Activated CD4-positive, alpha-beta T cell treated with anti-CD3 and anti-CD28 coated beads, Interleukin-2, amount 10 ng/mL, durations not matched to agents 7 days and 5 days (primary cell): ENCODE results near the gene NCKAP5. TPM values are rescaled to one million over a fixed set of nuclear protein-coding genes. Genes with fewer than 3 reads are reported as not detected.

Experiments
- CTCF ChIA-PET: fragments of 350-600 bp; sonication (Branson Sonifier 250); formaldehyde crosslinking; loops from one replicate; lab custom pipeline; 2021; ENCODE audit warnings: antibody characterized with exemption; lab: Charles Lee
- POLR2A ChIA-PET: fragments of 350-600 bp; sonication (Branson Sonifier 250); formaldehyde crosslinking; loops from one replicate; lab custom pipeline; 2021; ENCODE audit warnings: antibody characterized with exemption; lab: Charles Lee
- DNase-seq: peaks from one replicate; pipeline ENCODE4 v3.0.0-alpha.2; 2020
- H3K27ac Mint-ChIP-seq: one replicate; pipeline ENCODE4 v1.8.0; 2021; ENCODE audit warnings: mild to moderate bottlenecking, moderate library complexity, mixed read lengths
- H3K27me3 Mint-ChIP-seq: one replicate; pipeline ENCODE4 v1.8.0; 2021; ENCODE audit warnings: mixed read lengths
- H3K36me3 Mint-ChIP-seq: one replicate; pipeline ENCODE4 v1.8.0; 2021; ENCODE audit warnings: low read depth, mixed read lengths
- H3K4me1 Mint-ChIP-seq: one replicate; pipeline ENCODE4 v1.8.0; 2021; ENCODE audit warnings: mixed read lengths
- H3K4me3 Mint-ChIP-seq: one replicate; pipeline ENCODE4 v1.8.0; 2021; ENCODE audit warnings: mild to moderate bottlenecking, moderate library complexity, mixed read lengths
- H3K9me3 Mint-ChIP-seq: one replicate; pipeline ENCODE4 v1.8.0; 2021; ENCODE audit warnings: mixed read lengths
- total RNA-seq, 2 experiments: library from RNA; stranded (reverse); gene quantifications; one replicate each; pipeline ENCODE4 v1.2.3, GENCODE V29; 2021

NCKAP5 gene
- total RNA-seq, 2 experiments from 2014 or later, result not detected

- H3K36me3 Mint-ChIP-seq, result no peaks in the 10 kb centered on the region
- ChIA-PET CTCF (no interaction called here), POLR2A (no interaction called here)
- H3K27me3 Mint-ChIP-seq, result no peaks in the 10 kb centered on the region
- no peak overlapping the region for H3K4me3 Mint-ChIP-seq
- no peaks in the 10 kb centered on the region for H3K4me1 Mint-ChIP-seq
- H3K9me3 Mint-ChIP-seq, result no peaks in the 10 kb centered on the region
- DNase-seq, result no peak
- no peak overlapping the region for H3K27ac Mint-ChIP-seq
Measured at GRCh38 chr2:132936261-132936660, 632.0 kb downstream of the NCKAP5 start.

- H3K27me3 Mint-ChIP-seq, result no peaks in the 10 kb centered on the region
- H3K36me3 Mint-ChIP-seq, result no peaks in the 10 kb centered on the region
- ChIA-PET CTCF (no interaction called here), POLR2A (no interaction called here)
- no peaks in the 10 kb centered on the region for H3K9me3 Mint-ChIP-seq
- no peak overlapping the region for H3K27ac Mint-ChIP-seq
- no peak overlapping the region for H3K4me3 Mint-ChIP-seq
- DNase-seq, result no peak
- no peaks in the 10 kb centered on the region for H3K4me1 Mint-ChIP-seq
Measured at GRCh38 chr2:132929786-132930185, 638.5 kb downstream of the NCKAP5 start.

GRCh38 chr2:132923787-132924186, 644.5 kb downstream of the NCKAP5 start:
- Mint-ChIP-seq H3K9me3 (no peaks in the 10 kb centered on the region), H3K27ac (no peak overlapping the region), H3K36me3 (no peaks in the 10 kb centered on the region), H3K4me3 (no peak overlapping the region), H3K4me1 (no peaks in the 10 kb centered on the region), H3K27me3 (no peaks in the 10 kb centered on the region)
- no peak for DNase-seq
- ChIA-PET POLR2A (no interaction called here), CTCF (no interaction called here)

GRCh38 chr2:132915812-132916549, 652.3 kb downstream of the NCKAP5 start:
- ChIA-PET POLR2A (no interaction called here), CTCF (no interaction called here)
- H3K9me3 Mint-ChIP-seq, result no peaks in the 10 kb centered on the region
- H3K4me3 Mint-ChIP-seq, result no peak overlapping the region
- no peaks in the 10 kb centered on the region for H3K4me1 Mint-ChIP-seq
- H3K36me3 Mint-ChIP-seq, result no peaks in the 10 kb centered on the region
- H3K27me3 Mint-ChIP-seq, result no peaks in the 10 kb centered on the region
- H3K27ac Mint-ChIP-seq, result no peak overlapping the region
- DNase-seq, result no peak

GRCh38 chr2:132911726-132912724, 656.2 kb downstream of the NCKAP5 start:
- H3K9me3 Mint-ChIP-seq, result peaks cover 4% of the 10 kb centered on the region
- H3K27me3 Mint-ChIP-seq, result no peaks in the 10 kb centered on the region
- H3K4me3 Mint-ChIP-seq, result no peak overlapping the region
- no peak for DNase-seq
- H3K27ac Mint-ChIP-seq, result no peak overlapping the region
- CTCF ChIA-PET, result no interaction called here
- no peaks in the 10 kb centered on the region for H3K4me1 Mint-ChIP-seq
- H3K36me3 Mint-ChIP-seq, result no peaks in the 10 kb centered on the region
- POLR2A ChIA-PET, result no interaction called here

GRCh38 chr2:132910432-132910831, 657.8 kb downstream of the NCKAP5 start:
- Mint-ChIP-seq H3K27ac (no peak overlapping the region), H3K4me3 (no peak overlapping the region), H3K36me3 (no peaks in the 10 kb centered on the region), H3K9me3 (peaks cover 4% of the 10 kb centered on the region), H3K27me3 (no peaks in the 10 kb centered on the region), H3K4me1 (no peaks in the 10 kb centered on the region)
- no peak for DNase-seq
- ChIA-PET POLR2A (no interaction called here), CTCF (no interaction called here)

- ChIA-PET CTCF (no interaction called here), POLR2A (no interaction called here)
- Mint-ChIP-seq H3K4me1 (no peaks in the 10 kb centered on the region), H3K27ac (no peak overlapping the region), H3K36me3 (no peaks in the 10 kb centered on the region), H3K27me3 (no peaks in the 10 kb centered on the region), H3K9me3 (peaks cover 4% of the 10 kb centered on the region), H3K4me3 (no peak overlapping the region)
- DNase-seq, result no peak
Measured at GRCh38 chr2:132909427-132909826, 658.8 kb downstream of the NCKAP5 start.

- Mint-ChIP-seq H3K4me3 (no peak overlapping the region), H3K27me3 (no peaks in the 10 kb centered on the region), H3K9me3 (peaks cover 5% of the 10 kb centered on the region), H3K4me1 (no peaks in the 10 kb centered on the region), H3K27ac (no peak overlapping the region), H3K36me3 (no peaks in the 10 kb centered on the region)
- no peak for DNase-seq
- ChIA-PET CTCF (no interaction called here), POLR2A (no interaction called here)
Measured at GRCh38 chr2:132904142-132904842, 664.0 kb downstream of the NCKAP5 start.

GRCh38 chr2:132902626-132903025, 665.6 kb downstream of the NCKAP5 start:
- POLR2A ChIA-PET, result no interaction called here
- H3K4me1 Mint-ChIP-seq, result no peaks in the 10 kb centered on the region
- peaks cover 7% of the 10 kb centered on the region for H3K9me3 Mint-ChIP-seq
- no peaks in the 10 kb centered on the region for H3K36me3 Mint-ChIP-seq
- no peak overlapping the region for H3K27ac Mint-ChIP-seq
- CTCF ChIA-PET, result no interaction called here
- no peak for DNase-seq
- H3K27me3 Mint-ChIP-seq, result no peaks in the 10 kb centered on the region
- H3K4me3 Mint-ChIP-seq, result no peak overlapping the region

GRCh38 chr2:132901661-132902060, 666.6 kb downstream of the NCKAP5 start:
- peaks cover 2% of the 10 kb centered on the region for H3K4me1 Mint-ChIP-seq

GRCh38 chr2:132897111-132897510, 671.2 kb downstream of the NCKAP5 start:
- DNase-seq, result no peak
- Mint-ChIP-seq H3K36me3 (no peaks in the 10 kb centered on the region), H3K27me3 (no peaks in the 10 kb centered on the region), H3K9me3 (peaks cover 5% of the 10 kb centered on the region), H3K4me3 (no peak overlapping the region), H3K27ac (no peak overlapping the region), H3K4me1 (peaks cover 11% of the 10 kb centered on the region)
- CTCF ChIA-PET, result no interaction called here
- POLR2A ChIA-PET, result no interaction called here

More at GRCh38 chr2:132901661-132902060, 666.6 kb downstream of the NCKAP5 start:
- peaks cover 7% of the 10 kb centered on the region for H3K9me3 Mint-ChIP-seq
- no peaks in the 10 kb centered on the region for H3K27me3 Mint-ChIP-seq
- no peak for DNase-seq
- no peak overlapping the region for H3K27ac Mint-ChIP-seq
- no peaks in the 10 kb centered on the region for H3K36me3 Mint-ChIP-seq
- ChIA-PET CTCF (interaction anchor here (0.6 kb wide), 1 partner anchor 249 kb away, joined by 3 read pairs; no protein-coding TSS in a partner anchor), POLR2A (no interaction called here)
- H3K4me3 Mint-ChIP-seq, result no peak overlapping the region

GRCh38 chr2:132896073-132896472, 672.2 kb downstream of the NCKAP5 start:
- ChIA-PET CTCF (no interaction called here), POLR2A (no interaction called here)
- DNase-seq, result no peak
- no peaks in the 10 kb centered on the region for H3K36me3 Mint-ChIP-seq
- no peak overlapping the region for H3K4me3 Mint-ChIP-seq
- H3K9me3 Mint-ChIP-seq, result peaks cover 5% of the 10 kb centered on the region
- peaks cover 11% of the 10 kb centered on the region for H3K4me1 Mint-ChIP-seq
- H3K27me3 Mint-ChIP-seq, result no peaks in the 10 kb centered on the region
- peak overlapping the region; percentile 71 for H3K27ac Mint-ChIP-seq

GRCh38 chr2:132891498-132891897, 676.8 kb downstream of the NCKAP5 start:
- ChIA-PET CTCF (no interaction called here), POLR2A (no interaction called here)
- Mint-ChIP-seq H3K36me3 (no peaks in the 10 kb centered on the region), H3K27me3 (no peaks in the 10 kb centered on the region), H3K4me1 (peaks cover 9% of the 10 kb centered on the region), H3K9me3 (peaks cover 3% of the 10 kb centered on the region), H3K27ac (no peak overlapping the region), H3K4me3 (no peak overlapping the region)
- DNase-seq, result no peak
